AG08395 (cell line): ENCODE results near the gene PLA2G6.
A peak's percentile ranks its signal among the peaks of the same experiment; 100 is the strongest.
"Not testable (repeated sequence)": the region's sequence is repeated elsewhere in the genome, so short reads cannot be mapped to it uniquely, and the experiment has no call there.

ENCODE experiments used
- DNase-seq: peaks from one replicate; pipeline ENCODE4 v3.0.0; 2012; ENCODE audit warnings: mixed read lengths, low spot score

PLA2G6 gene

GRCh38 chr22:38164551-38164918, 17.1 kb downstream of the PLA2G6 start:
- no peak for DNase-seq

DNA sequence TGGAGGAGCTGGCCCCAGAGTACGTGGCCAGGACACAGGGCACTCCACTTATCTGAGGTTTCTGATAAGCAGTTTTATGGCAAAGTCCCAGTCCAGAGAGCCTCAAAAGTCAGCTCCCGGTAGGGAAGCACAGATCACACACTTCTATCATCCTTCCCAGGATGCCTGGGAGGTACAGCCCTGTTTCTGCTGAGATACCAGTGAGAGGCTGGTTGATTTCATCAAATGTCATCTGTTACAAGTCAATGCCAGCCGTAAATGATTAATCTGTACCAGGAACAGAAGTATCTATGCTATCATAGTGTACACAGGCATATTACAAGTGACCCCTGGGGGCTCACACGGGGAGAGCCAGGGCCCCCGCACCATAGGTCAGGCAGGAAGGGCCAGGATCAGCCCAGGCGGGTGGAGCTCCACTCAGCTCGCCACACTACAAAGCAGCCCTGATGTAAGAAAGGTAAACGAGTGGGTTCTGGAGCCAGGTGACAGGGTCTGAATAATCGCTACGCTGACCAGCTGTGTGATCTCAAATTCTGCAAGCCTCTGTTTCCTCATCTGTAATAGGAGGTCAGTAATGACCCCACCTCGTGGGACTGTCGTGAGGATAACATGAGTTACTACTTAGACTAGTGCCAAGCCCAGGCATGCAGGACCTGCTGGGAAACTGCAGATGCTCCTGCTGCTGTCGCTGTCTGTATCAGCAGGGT, 17.6 kb downstream of the PLA2G6 start:
- DNase-seq, result no peak

DNA sequence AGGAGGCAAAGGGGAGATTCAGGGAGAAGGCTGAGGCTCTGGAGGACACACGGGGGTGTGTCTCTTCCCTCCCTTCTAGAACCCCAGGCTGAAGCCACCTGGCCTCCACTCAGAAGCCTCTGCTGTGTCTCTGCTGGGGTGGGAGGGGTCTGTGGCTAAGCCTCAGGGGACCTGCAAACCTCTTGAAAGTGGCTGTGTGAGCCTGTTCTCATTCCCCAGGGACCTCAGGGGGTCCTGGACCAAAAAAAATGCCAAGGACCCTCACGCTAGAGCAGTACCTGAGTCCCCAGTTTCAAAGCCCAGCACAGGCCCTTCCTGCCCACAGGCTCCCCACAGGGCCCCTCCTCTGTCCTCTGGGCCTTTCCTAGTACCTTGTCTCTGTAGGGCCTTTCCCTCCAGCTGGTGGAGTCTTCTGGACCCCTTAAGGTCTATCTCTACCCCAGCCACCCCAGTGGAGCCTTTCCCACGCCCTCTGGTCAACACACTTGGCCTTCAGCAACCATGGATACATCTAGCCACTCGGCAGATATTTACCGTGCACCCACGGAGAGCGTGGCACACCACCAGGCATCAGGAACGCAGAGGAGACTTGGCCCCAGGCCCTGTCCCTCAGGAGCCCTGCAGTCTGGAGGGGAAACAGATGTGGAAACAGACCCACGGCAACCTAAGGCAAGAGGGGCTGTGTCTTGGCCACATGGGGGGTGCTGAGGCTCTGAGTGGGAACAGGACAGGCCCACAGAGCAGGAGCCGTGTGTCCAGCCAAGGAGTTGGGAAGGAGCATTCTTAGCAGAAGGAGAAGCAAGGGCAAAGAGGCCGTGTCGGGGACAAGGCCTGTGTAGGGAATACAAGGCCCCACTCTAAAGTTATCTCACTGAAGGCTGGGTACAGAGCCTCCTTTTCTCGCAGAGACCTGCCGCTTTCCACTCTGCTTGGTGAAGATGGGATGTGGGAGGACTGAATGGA, 18.5 kb downstream of the PLA2G6 start:
- no peak for DNase-seq

GRCh38 chr22:38155703-38156102, 25.9 kb downstream of the PLA2G6 start:
- no peak for DNase-seq

GRCh38 chr22:38154563-38154915, 27.1 kb downstream of the PLA2G6 start:
- not testable (repeated sequence) for DNase-seq

DNA sequence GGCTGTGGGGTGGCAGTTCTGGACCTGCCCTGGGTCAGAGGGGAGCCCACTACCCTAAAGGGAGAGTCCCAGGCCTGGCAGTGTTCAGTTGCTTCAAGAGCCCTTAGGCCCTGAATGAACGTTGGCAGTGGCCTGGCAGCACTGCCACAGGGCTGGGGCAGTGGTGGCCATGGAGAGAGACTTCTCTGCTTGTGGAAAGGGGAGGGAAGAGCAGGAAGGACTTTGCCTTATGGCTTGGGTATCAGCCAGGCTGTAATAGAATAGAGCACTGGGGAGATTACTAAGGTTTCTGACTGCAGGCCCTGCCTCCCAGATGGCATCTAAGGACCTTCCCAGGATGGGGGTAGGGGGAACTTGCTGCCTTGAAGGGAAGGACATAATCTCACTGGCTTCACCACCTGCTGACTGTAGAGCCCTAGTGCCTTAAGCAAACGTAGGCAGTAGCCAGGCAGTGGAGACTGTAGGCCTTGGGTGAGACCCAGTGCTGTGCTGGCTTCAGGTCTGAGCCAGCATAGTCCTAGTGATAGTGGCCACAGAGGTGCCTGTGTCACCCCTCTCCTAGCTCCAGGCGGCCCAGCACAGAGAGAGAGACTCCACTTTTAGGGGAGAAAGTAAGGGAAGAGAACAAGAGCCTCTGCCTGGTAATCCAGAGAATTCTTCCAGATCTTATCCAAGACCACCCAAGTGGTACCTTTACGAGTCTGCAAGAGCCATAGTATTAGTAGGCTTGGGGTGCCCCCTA, 27.6 kb downstream of the PLA2G6 start:
- no peak for DNase-seq

- DNase-seq, result no peak
Observed at GRCh38 chr22:38151126-38151500, 30.5 kb downstream of the PLA2G6 start.

- DNase-seq, result peak; percentile 34
Observed at GRCh38 chr22:38148245-38148644, 33.4 kb downstream of the PLA2G6 start.

- DNase-seq, result not testable (repeated sequence)
Observed at GRCh38 chr22:38146166-38146565, 35.5 kb downstream of the PLA2G6 start.

DNA sequence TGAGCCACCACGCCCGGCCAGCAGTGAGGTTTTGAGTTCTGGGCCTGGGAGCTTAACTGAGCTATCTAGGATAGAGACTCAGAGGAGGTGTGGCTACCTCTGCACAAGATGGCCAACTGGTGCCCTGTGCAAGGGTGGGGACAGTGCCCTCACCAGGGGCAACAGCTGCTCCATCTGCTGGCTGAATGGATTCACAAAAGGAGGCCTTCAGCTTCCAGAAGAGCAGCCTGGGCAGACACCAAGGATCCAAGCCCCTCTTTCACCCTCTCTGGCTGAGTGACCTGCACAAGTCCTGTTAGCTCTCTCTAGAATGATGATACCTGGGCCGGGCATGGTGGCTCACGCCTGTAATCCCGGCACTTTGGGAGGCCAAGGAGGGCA, 37.6 kb downstream of the PLA2G6 start:
- DNase-seq, result no peak

- DNase-seq, result no peak
Observed at GRCh38 chr22:38142606-38143005, 39.0 kb downstream of the PLA2G6 start.

- no peak for DNase-seq
Observed at GRCh38 chr22:38141217-38141973, 40.2 kb downstream of the PLA2G6 start.

GRCh38 chr22:38139901-38140300, 41.7 kb downstream of the PLA2G6 start:
- DNase-seq, result no peak

DNA sequence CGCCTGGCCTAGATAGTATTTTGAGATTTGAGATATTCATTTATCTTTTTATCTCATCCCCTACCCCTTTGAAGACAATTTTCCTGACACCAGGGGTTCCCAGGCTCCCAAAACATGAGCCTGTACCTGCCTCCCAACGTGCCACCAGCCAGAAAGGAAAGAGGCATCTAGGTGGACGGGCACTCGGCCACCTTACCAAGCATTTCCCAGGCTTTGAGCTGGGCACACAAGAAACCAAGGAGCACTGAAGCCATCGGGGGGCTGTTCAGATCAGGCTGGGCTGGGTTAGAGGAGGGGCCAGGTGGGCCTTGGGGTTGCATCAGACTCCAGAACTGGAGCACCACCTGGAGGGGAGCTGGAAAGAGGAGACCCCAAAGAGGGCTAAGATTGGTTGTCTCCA, 42.7 kb downstream of the PLA2G6 start:
- DNase-seq, result no peak

DNA sequence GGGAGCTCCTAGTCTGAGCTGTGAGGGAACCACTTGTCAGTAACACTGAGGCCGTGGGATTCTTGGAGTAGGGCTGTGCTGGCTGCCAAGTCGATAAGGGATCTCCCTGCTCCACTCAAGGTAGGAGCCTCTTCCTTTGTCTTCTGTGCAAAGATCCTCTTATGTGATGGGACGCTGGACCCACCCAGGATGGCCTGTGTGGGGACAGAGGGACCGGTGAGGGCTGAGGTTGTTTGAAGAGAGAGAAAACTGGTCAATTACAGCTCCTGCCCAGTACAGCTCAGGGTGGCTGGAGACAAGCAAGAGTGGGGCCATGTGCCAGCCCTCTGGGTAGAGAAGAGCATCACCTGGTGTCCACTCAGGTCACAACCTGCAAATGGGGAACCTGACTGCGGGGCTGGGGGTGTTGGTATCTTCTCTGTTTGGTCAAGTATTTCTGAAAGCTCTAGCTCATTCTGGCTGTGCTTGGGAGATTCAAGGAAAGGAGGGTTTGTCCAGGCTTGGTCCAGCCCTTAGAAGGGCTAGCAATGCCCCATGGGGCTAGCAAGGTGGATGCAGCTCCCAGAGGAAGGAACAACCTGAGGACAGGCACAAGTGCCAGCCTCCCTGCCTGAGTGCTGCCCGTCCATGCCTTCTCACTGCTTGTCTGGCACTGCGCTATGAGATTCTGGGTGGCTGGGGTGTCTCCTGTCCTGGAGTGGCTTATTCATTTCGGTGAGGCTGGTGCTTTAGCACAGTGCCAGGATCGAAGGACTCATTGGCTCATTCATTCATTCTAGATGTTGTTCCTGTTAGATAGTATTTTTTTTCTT, 43.5 kb downstream of the PLA2G6 start:
- no peak for DNase-seq

- no peak for DNase-seq
Observed at GRCh38 chr22:38136607-38137006, 45.0 kb downstream of the PLA2G6 start.

DNA sequence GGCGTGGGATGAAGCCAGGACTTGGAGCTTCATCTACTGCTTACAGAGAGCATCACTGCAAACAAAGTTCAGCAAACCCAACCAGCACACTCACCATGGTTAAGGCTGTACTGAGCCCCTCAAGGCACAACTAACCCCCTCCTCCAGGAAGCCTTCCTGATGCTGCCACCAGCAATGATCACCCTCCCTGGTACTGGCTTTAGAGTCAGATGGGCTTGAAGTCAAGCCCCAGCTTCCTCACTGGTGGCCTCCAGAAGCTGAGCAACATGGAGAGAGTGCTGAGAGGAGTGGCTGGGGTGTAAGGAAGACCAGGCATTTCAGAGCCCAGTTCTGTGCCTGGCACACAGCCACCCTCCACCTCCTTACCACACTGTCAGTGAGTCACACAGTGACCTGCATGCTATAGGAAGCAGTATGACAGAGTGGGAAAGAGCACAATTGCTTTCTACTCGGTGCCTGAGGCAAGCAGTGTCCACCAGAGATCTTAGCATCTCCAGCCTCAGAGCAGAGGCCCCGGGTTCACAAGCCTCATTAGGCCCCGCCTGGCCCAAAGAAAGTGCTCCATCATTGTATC, 46.4 kb downstream of the PLA2G6 start:
- DNase-seq, result peak; percentile 92

DNA sequence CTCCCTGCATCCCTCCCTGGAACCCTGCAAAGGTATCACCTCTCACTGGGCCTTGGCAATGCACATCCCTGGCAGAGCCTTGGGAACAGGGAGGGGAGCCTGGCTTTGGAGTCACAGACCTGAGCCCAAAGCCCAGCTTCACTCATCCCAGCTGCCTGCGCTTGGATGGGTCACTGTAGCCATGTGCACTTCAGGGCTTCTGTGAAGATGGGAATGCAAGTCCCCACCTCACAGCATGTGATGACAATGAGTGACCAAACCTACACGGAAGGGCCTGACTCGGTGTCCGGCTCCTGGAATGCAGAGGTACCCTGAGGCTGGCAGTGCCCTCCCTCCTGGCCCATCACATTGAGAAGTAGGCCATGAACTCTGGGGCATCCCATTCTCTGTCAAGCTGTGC, 48.3 kb downstream of the PLA2G6 start:
- no peak for DNase-seq

DNA sequence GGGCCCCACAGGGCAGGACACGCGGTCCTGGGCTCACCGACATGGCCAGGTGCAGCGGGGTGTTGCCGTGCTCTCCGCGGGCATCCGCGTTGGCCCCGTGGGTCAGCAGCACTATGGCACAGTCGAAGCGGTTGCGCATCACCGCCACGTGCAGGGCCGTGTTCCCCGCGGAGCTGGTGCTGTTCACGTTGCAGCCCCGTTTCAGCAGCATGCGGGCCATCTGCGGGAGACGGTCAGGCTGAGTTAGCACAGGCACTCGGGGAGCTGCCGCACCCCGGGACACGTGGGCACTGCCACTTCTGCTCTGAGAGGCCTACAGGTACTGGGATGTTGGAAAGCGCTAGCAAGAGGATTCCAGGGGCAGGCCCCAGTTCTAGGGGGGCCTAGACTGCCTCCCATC, 48.8 kb downstream of the PLA2G6 start:
- DNase-seq, result no peak

DNA sequence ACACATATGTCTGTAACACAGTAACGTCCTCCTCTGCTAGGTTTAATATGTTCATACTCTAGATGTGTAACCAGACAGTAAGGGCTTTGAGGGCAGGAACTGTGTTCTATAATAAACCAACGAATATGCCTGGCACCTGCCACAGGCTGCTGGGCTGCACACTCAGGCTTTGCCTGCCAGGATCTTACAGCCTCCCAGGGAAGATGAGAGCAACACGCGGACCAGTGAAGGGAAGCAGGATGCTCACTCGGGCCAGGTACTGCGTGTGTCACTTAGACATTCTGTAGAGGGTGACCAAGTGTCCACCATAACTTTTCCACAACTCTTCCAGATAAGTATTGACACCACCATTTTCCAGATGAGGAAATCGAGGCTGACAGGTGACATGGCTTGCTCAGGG, 49.5 kb downstream of the PLA2G6 start:
- no peak for DNase-seq

GRCh38 chr22:38131399-38131798, 50.2 kb downstream of the PLA2G6 start:
- no peak for DNase-seq
